GM21786 (cell line): ENCODE measurements around the gene RFX3.

ENCODE experiments used
- ATAC-seq: cut with Tn5 transposase; IDR thresholded peaks from one replicate; pipeline ENCODE4 v1.9.1; 2021; ENCODE audit not compliant: unreplicated experiment

The RFX3 gene

GRCh38 chr9:3435732-3436131 is 90.1 kb downstream of the RFX3 start:
- ATAC-seq = no peak

GRCh38 chr9:3434594-3434993 is 91.2 kb downstream of the RFX3 start:
- ATAC-seq = no peak

- no peak for ATAC-seq
Observed at GRCh38 chr9:3433754-3434153, 92.0 kb downstream of the RFX3 start.

- no peak for ATAC-seq
Observed at GRCh38 chr9:3433066-3433465, 92.7 kb downstream of the RFX3 start.

GRCh38 chr9:3431890-3432289 is 93.9 kb downstream of the RFX3 start:
- no peak for ATAC-seq

- ATAC-seq = no peak
Observed at GRCh38 chr9:3419893-3420292, 105.9 kb downstream of the RFX3 start.

GRCh38 chr9:3415906-3416305 is 109.9 kb downstream of the RFX3 start:
- ATAC-seq = no peak

GRCh38 chr9:3413984-3414383 is 111.8 kb downstream of the RFX3 start:
- ATAC-seq = no peak

GRCh38 chr9:3410461-3410860 is 115.3 kb downstream of the RFX3 start:
- no peak for ATAC-seq

- ATAC-seq = no peak
Observed at GRCh38 chr9:3409453-3409852, 116.3 kb downstream of the RFX3 start.

- no peak for ATAC-seq
Observed at GRCh38 chr9:3403315-3403714, 122.5 kb downstream of the RFX3 start.

- ATAC-seq = no peak
Observed at GRCh38 chr9:3401221-3401954, 124.4 kb downstream of the RFX3 start.

- peak; percentile 53 for ATAC-seq
Observed at GRCh38 chr9:3398232-3398648, 127.6 kb downstream of the RFX3 start.

GRCh38 chr9:3397766-3398165 is 128.0 kb downstream of the RFX3 start:
- peak; percentile 22 for ATAC-seq

- no peak for ATAC-seq
Observed at GRCh38 chr9:3391414-3391813, 134.4 kb downstream of the RFX3 start.

- no peak for ATAC-seq
Observed at GRCh38 chr9:3386753-3387152, 139.0 kb downstream of the RFX3 start.

- ATAC-seq = peak; percentile 97
Observed at GRCh38 chr9:3385871-3386270, 139.9 kb downstream of the RFX3 start.

GRCh38 chr9:3371842-3372241 is 154.0 kb downstream of the RFX3 start:
- no peak for ATAC-seq

- no peak for ATAC-seq
Observed at GRCh38 chr9:3370715-3371114, 155.1 kb downstream of the RFX3 start.

- ATAC-seq = no peak
Observed at GRCh38 chr9:3367185-3367584, 158.6 kb downstream of the RFX3 start.

GRCh38 chr9:3361689-3362392 is 164.0 kb downstream of the RFX3 start:
- no peak for ATAC-seq

- ATAC-seq = no peak
Observed at GRCh38 chr9:3361116-3361515, 164.7 kb downstream of the RFX3 start.

GRCh38 chr9:3360245-3360644 is 165.6 kb downstream of the RFX3 start:
- ATAC-seq = no peak
